Mesothelial cell of epicardium (in vitro differentiated cells): ENCODE measurements around the gene CCDC40. TPM values are rescaled to one million over a fixed set of nuclear protein-coding genes. Genes with fewer than 3 reads are reported as not detected.
A peak's percentile ranks its signal among the peaks of the same experiment; 100 is the strongest.

ENCODE experiments used
- DNase-seq, 2 experiments: peaks; one replicate each; pipeline ENCODE4 v3.0.0; 2021; ENCODE audit warnings: low spot score in 2 of 2; ENCODE audit not compliant: unreplicated experiment in 2 of 2
- H3K27ac Mint-ChIP-seq: 2 replicates; pipeline ENCODE4 v1.8.0; 2021; ENCODE audit warnings: mixed read lengths
- H3K27me3 Mint-ChIP-seq: 2 replicates; pipeline ENCODE4 v1.8.0; 2021; ENCODE audit warnings: low read depth, mixed read lengths
- H3K36me3 Mint-ChIP-seq: 2 replicates; pipeline ENCODE4 v1.8.0; 2021; ENCODE audit warnings: mixed read lengths
- H3K4me1 Mint-ChIP-seq: 2 replicates; pipeline ENCODE4 v1.8.0; 2021; ENCODE audit warnings: mixed read lengths
- H3K4me3 Mint-ChIP-seq: 2 replicates; pipeline ENCODE4 v1.8.0; 2021; ENCODE audit warnings: mild to moderate bottlenecking, moderate library complexity, mixed read lengths
- H3K9me3 Mint-ChIP-seq: 2 replicates; pipeline ENCODE4 v1.8.0; 2021; ENCODE audit warnings: mixed read lengths
- CTCF ChIP-seq: fragments of 200-600 bp; sonication (generic); IDR thresholded peaks from one replicate; pipeline ENCODE4 v1.5.0; 2021; ENCODE audit warnings: antibody characterized with exemption; ENCODE audit not compliant: unreplicated experiment
- total RNA-seq: library from RNA; stranded (reverse); gene quantifications from 3 replicates; pipeline ENCODE4 v1.2.1, GENCODE V29; 2021

CCDC40 gene
- total RNA-seq, 1 donor from 2014 or later: 23.5 TPM

- H3K4me1 Mint-ChIP-seq: peaks cover 26% of the 10 kb centered on the region
- H3K27me3 Mint-ChIP-seq: no peaks in the 10 kb centered on the region
- no peaks in the 10 kb centered on the region for H3K36me3 Mint-ChIP-seq
- DNase-seq: no peak
- H3K27ac Mint-ChIP-seq: peak overlapping the region; percentile 85
- TF ChIP-seq CTCF: no peak
- no peaks in the 10 kb centered on the region for H3K9me3 Mint-ChIP-seq
- peak overlapping the region; percentile 87 for H3K4me3 Mint-ChIP-seq
Observed at GRCh38 chr17:80101946-80102663, 65.7 kb downstream of the CCDC40 start.

DNA sequence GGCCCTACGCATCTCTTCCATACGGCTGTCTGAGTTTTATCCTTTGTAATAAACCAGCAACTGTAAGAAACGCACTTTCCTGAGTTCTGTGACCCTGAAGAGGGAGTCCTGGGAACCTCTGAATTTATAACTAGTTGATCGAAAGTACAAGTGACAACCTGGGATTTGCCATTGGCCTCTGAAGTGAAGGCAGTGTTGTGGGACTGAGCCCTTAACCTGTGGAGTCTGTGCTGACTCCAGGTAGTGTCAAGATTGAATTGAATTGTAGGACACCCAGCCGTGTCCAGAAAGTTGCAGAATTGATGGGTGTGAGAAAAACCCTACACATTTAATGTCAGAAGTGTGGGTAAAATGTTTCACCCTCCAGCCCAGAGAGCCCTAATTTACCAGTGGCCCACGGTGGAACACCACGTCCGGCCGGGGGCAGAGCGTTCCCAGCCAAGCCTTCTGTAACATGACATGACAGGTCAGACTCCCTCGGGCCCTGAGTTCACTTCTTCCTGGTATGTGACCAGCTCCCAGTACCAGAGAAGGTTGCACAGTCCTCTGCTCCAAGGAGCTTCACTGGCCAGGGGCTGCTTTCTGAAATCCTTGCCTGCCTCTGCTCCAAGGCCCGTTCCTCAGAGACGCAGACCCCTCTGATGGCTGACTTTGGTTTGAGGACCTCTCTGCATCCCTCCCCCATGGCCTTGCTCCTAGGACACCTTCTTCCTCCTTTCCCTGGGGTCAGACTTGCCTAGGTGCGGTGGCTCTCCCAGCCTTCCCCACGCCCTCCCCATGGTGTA is 66.4 kb downstream of the CCDC40 start:
- H3K27ac Mint-ChIP-seq: no peak overlapping the region
- peak overlapping the region; percentile 87 for H3K4me3 Mint-ChIP-seq
- H3K4me1 Mint-ChIP-seq: peaks cover 26% of the 10 kb centered on the region
- H3K9me3 Mint-ChIP-seq: no peaks in the 10 kb centered on the region
- no peak for DNase-seq
- H3K36me3 Mint-ChIP-seq: no peaks in the 10 kb centered on the region
- no peaks in the 10 kb centered on the region for H3K27me3 Mint-ChIP-seq
- TF ChIP-seq CTCF: no peak

DNA sequence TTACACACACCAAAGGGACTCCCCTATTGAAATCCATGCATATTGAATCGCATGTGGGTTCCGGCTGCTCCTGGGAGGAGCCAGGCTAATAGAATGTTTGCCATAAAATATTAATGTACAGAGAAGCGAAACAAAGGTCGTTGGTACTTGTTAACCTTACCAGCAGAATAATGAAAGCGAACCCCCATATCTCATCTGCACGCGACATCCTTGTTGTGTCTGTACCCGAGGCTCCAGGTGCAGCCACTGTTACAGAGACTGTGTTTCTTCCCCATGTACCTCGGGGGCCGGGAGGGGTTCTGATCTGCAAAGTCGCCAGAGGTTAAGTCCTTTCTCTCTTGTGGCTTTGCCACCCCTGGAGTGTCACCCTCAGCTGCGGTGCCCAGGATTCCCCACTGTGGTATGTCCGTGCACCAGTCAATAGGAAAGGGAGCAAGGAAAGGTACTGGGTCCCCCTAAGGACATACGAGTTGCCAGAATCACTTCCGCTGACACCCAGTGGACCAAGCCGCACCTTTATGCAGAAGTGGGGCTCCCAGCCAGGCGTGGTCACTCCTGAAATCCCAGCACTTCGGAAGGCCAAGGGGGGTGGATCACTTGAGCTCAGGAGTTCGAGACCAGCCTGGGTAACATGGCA is 67.1 kb downstream of the CCDC40 start:
- no peaks in the 10 kb centered on the region for H3K9me3 Mint-ChIP-seq
- H3K27me3 Mint-ChIP-seq: no peaks in the 10 kb centered on the region
- no peak overlapping the region for H3K27ac Mint-ChIP-seq
- no peak for TF ChIP-seq CTCF
- no peaks in the 10 kb centered on the region for H3K36me3 Mint-ChIP-seq
- peaks cover 26% of the 10 kb centered on the region for H3K4me1 Mint-ChIP-seq
- H3K4me3 Mint-ChIP-seq: peak overlapping the region; percentile 35
- DNase-seq: no peak

DNA sequence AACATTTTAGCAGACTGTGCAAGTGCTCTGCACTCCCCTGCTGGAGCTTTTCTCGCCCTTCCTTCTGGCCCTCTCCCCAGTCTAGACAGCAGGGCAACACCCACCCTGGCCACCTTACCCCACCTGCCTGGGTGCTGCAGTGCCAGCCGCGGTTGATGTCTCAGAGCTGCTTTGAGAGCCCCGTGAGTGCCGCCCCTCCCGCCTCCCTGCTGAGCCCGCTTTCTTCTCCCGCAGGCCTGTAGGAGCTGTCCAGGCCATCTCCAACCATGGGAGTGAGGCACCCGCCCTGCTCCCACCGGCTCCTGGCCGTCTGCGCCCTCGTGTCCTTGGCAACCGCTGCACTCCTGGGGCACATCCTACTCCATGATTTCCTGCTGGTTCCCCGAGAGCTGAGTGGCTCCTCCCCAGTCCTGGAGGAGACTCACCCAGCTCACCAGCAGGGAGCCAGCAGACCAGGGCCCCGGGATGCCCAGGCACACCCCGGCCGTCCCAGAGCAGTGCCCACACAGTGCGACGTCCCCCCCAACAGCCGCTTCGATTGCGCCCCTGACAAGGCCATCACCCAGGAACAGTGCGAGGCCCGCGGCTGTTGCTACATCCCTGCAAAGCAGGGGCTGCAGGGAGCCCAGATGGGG is 68.0 kb downstream of the CCDC40 start:
- H3K27ac Mint-ChIP-seq: no peak overlapping the region
- H3K4me3 Mint-ChIP-seq: no peak overlapping the region
- H3K27me3 Mint-ChIP-seq: no peaks in the 10 kb centered on the region
- H3K4me1 Mint-ChIP-seq: peaks cover 26% of the 10 kb centered on the region
- H3K9me3 Mint-ChIP-seq: no peaks in the 10 kb centered on the region
- TF ChIP-seq CTCF: no peak
- no peaks in the 10 kb centered on the region for H3K36me3 Mint-ChIP-seq
- no peak for DNase-seq

DNA sequence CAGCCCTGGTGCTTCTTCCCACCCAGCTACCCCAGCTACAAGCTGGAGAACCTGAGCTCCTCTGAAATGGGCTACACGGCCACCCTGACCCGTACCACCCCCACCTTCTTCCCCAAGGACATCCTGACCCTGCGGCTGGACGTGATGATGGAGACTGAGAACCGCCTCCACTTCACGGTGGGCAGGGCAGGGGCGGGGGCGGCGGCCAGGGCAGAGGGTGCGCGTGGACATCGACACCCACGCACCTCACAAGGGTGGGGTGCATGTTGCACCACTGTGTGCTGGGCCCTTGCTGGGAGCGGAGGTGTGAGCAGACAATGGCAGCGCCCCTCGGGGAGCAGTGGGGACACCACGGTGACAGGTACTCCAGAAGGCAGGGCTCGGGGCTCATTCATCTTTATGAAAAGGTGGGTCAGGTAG is 68.5 kb downstream of the CCDC40 start:
- no peaks in the 10 kb centered on the region for H3K9me3 Mint-ChIP-seq
- H3K27me3 Mint-ChIP-seq: no peaks in the 10 kb centered on the region
- H3K4me3 Mint-ChIP-seq: no peak overlapping the region
- H3K27ac Mint-ChIP-seq: no peak overlapping the region
- H3K4me1 Mint-ChIP-seq: peaks cover 26% of the 10 kb centered on the region
- H3K36me3 Mint-ChIP-seq: no peaks in the 10 kb centered on the region
- DNase-seq: peak in 1 of 2 experiments; percentile 16
- no peak for TF ChIP-seq CTCF
